Measurements from ENCODE around the gene ABLIM3. TPM values are rescaled to one million over a fixed set of nuclear protein-coding genes. Genes with fewer than 3 reads are reported as not detected.
A peak's percentile ranks its signal among the peaks of the same experiment; 100 is the strongest.

The ABLIM3 gene
- total and polyA plus RNA-seq, 2 donors (not counting 3 experiments of a cell fraction or from before 2014, with no cell fraction given) = 16.7 to 42.1 TPM

DNA sequence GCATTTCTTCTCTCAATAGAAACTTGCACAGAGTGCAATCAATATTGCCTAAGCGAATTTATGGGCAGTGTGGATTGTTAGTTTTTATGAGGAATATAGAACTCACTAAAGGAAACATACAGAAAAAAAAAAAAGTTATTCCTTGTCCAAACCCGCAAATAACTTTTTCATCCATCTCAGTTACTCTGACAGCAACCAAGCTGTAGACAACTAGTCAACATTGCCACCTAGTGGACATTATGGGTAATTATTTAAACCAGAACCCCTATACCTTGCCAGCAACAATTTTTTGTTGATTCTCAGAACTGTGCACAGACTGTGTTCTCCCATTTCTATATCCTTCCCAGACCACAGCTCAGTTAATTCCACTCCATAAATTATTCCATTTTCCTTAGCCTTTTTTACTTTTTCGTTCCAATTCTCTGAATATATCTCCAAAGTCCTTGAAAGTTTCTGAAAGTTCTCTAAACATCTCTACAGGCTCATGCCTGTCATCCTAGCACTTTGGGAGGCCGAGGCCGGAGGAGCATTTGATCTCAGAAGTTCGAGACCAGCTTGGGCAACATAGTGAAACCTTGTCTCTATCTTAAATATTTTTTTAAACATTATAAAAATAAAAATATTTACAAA, 127.8 kb downstream of the ABLIM3 start:
- no TSS peak for BruUV-seq (replicated peaks)
- Histone ChIP-seq H2AFZ (ENCODE audit: low read depth, low read length) (no peak overlapping the region), H3K4me3 (replicated peaks in 1 of 3; ENCODE audit: insufficient read depth in 1 of 3, low read depth in 1 of 3, low read length in 3 of 3) (no peak overlapping the region), H3K79me2 (ENCODE audit: control insufficient read depth, insufficient read depth, low read length) (no peaks in the 10 kb centered on the region), H3K9ac (replicated peaks; ENCODE audit: extremely low read depth, insufficient read depth, low read length) (no peak overlapping the region), H3K27me3 (ENCODE audit: control insufficient read depth in 2 of 2, insufficient read depth in 2 of 2, low read length in 2 of 2) (peaks cover 0 to 1% of the 10 kb centered on the region in 2 experiments), H3K9me3 (replicated peaks; ENCODE audit: control insufficient read depth, insufficient read depth, low read length) (peaks cover 2% of the 10 kb centered on the region), H3K4me2 (ENCODE audit: insufficient read depth, low read length) (no peak overlapping the region), H3K9me1 (replicated peaks; ENCODE audit: control insufficient read depth, extremely low read depth, insufficient read depth, low read length) (no peaks in the 10 kb centered on the region), H3K27ac (ENCODE audit: insufficient read depth, low read depth, low read length) (no peak overlapping the region), H3K4me1 (ENCODE audit: control insufficient read depth, extremely low read depth, insufficient read depth, low read length) (peaks cover 14% of the 10 kb centered on the region), H4K20me1 (replicated peaks; ENCODE audit: control insufficient read depth, extremely low read depth, insufficient read depth, low read length) (no peaks in the 10 kb centered on the region), H3K36me3 (ENCODE audit: control insufficient read depth in 2 of 2, extremely low read depth in 1 of 2, insufficient read depth in 2 of 2, low read length in 2 of 2) (no peaks in the 10 kb centered on the region)
- CTCF ChIA-PET = interaction anchor here (0.6 to 2.5 kb wide), 21 partner anchors 10 to 535 kb away, joined by 3 to 13 read pairs (median 5); partner anchors contain the start of gene ABLIM3
- POLR2A ChIA-PET = interaction anchor here (0.7 kb wide), 1 partner anchor 153 kb away, joined by 3 read pairs; no protein-coding TSS in a partner anchor
- dilution Hi-C loops (cut with MboI; ENCODE audit: extremely low pct_ligation_motif_present, low sequenced_read_pairs) (no loop called here), intact Hi-C loops (cut with micrococcal nuclease) (loop anchor here (1.0 to 2.0 kb wide), 2 partner anchors 139 to 536 kb away; no protein-coding TSS in a partner anchor)
- DNase-seq (ENCODE audit: low read depth, low spot score) (peak; percentile 47), FAIRE-seq (peak; percentile 89)
- TF ChIP-seq, protein P1, sequence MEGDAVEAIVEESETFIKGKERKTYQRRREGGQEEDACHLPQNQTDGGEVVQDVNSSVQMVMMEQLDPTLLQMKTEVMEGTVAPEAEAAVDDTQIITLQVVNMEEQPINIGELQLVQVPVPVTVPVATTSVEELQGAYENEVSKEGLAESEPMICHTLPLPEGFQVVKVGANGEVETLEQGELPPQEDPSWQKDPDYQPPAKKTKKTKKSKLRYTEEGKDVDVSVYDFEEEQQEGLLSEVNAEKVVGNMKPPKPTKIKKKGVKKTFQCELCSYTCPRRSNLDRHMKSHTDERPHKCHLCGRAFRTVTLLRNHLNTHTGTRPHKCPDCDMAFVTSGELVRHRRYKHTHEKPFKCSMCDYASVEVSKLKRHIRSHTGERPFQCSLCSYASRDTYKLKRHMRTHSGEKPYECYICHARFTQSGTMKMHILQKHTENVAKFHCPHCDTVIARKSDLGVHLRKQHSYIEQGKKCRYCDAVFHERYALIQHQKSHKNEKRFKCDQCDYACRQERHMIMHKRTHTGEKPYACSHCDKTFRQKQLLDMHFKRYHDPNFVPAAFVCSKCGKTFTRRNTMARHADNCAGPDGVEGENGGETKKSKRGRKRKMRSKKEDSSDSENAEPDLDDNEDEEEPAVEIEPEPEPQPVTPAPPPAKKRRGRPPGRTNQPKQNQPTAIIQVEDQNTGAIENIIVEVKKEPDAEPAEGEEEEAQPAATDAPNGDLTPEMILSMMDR (IDR thresholded peaks at IDR 0.05; ENCODE audit: extremely low read depth in 1 of 2, insufficient read depth in 1 of 2, low read depth in 1 of 2, low read length in 2 of 2) = peak; percentile 49 to 57
- no peak for TF ChIP-seq FOS (IDR thresholded peaks at IDR 0.05; ENCODE audit: borderline replicate concordance, insufficient read depth, low read length)

DNA sequence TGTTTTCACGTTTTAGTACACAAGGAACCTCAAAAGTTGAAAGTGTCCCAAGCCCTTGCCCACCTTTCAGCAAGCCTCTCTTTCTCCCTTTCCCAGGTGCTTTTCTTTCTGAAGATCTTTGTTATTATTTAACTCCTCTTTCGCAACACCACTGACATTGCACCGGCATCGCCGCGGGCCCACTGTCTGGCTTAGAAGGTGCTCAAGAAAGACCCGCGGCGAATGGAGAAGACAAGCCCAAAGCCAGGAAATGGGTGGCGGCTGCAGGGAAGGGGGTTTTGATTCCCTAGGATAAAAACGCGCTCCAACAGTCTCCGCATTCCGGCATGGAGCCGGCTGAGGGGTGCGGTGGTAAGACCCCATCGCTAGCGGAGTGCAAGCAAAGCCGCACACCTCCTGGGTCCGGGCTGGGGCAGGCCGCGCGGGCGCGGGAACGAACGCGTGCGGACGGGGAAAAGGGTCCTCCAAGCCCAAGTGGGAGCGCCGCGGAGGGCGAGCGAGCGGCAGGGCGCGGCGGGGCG, 130.0 kb downstream of the ABLIM3 start:
- POLR2A ChIA-PET = no interaction called here
- H3K27ac ChIP-seq (ENCODE audit: insufficient read depth, low read depth, low read length) = no peak overlapping the region
- CTCF ChIA-PET = interaction anchor here (1.4 to 1.5 kb wide), 2 partner anchors 17 to 540 kb away, joined by 3 to 4 read pairs; no protein-coding TSS in a partner anchor

More for the DNA sequence above, 130.0 kb downstream of the ABLIM3 start:
- TF ChIP-seq EZH2 (IDR thresholded peaks at IDR 0.05; ENCODE audit: borderline replicate concordance, low read depth, low read length, severe bottlenecking) (no peak), POLR2AphosphoS5 (IDR thresholded peaks at IDR 0.05; ENCODE audit: insufficient read depth, low read depth, low read length) (no peak), GATA2 (IDR thresholded peaks at IDR 0.05; ENCODE audit: insufficient read depth, insufficient read length, low read depth, low read length) (no peak), MYC (IDR thresholded peaks at IDR 0.05; ENCODE audit: low read depth, low read length) (no peak), JUN (IDR thresholded peaks at IDR 0.05; ENCODE audit: borderline replicate concordance, insufficient read depth, insufficient read length, low read depth) (no peak), FOS (IDR thresholded peaks at IDR 0.05; ENCODE audit: borderline replicate concordance, insufficient read depth, low read length) (no peak), POLR2A (IDR thresholded peaks at IDR 0.05; ENCODE audit: low read depth, low read length) (no peak)
- TF ChIP-seq, protein P2, sequence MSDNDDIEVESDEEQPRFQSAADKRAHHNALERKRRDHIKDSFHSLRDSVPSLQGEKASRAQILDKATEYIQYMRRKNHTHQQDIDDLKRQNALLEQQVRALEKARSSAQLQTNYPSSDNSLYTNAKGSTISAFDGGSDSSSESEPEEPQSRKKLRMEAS (IDR thresholded peaks at IDR 0.05; ENCODE audit: insufficient read depth, insufficient read length) = no peak
- TF ChIP-seq, protein P1 (IDR thresholded peaks at IDR 0.05; ENCODE audit: extremely low read depth in 1 of 2, insufficient read depth in 1 of 2, low read depth in 1 of 2, low read length in 2 of 2) = no peak
- Histone ChIP-seq H3K4me2 (ENCODE audit: insufficient read depth, low read length) (peak overlapping the region; percentile 82), H3K27me3 (ENCODE audit: control insufficient read depth in 2 of 2, insufficient read depth in 2 of 2, low read length in 2 of 2) (no peaks in the 10 kb centered on the region), H3K36me3 (ENCODE audit: control insufficient read depth in 2 of 2, extremely low read depth in 1 of 2, insufficient read depth in 2 of 2, low read length in 2 of 2) (no peaks in the 10 kb centered on the region), H4K20me1 (replicated peaks; ENCODE audit: control insufficient read depth, extremely low read depth, insufficient read depth, low read length) (no peaks in the 10 kb centered on the region), H3K79me2 (ENCODE audit: control insufficient read depth, insufficient read depth, low read length) (no peaks in the 10 kb centered on the region), H3K4me3 (replicated peaks in 1 of 3; ENCODE audit: insufficient read depth in 1 of 3, low read depth in 1 of 3, low read length in 3 of 3) (peak overlapping the region; percentile 46 to 96 (median 62)), H2AFZ (ENCODE audit: low read depth, low read length) (peak overlapping the region; percentile 97), H3K9me1 (replicated peaks; ENCODE audit: control insufficient read depth, extremely low read depth, insufficient read depth, low read length) (no peaks in the 10 kb centered on the region), H3K4me1 (ENCODE audit: control insufficient read depth, extremely low read depth, insufficient read depth, low read length) (peaks cover 11% of the 10 kb centered on the region), H3K9me3 (replicated peaks; ENCODE audit: control insufficient read depth, insufficient read depth, low read length) (peaks cover 2% of the 10 kb centered on the region), H3K9ac (replicated peaks; ENCODE audit: extremely low read depth, insufficient read depth, low read length) (peak overlapping the region; percentile 54)
- intact Hi-C loops (cut with micrococcal nuclease) = loop anchor here (1.0 to 2.0 kb wide), 2 partner anchors 74 to 136 kb away; partner anchors contain the start of gene GRPEL2
- dilution Hi-C loops (cut with MboI; ENCODE audit: extremely low pct_ligation_motif_present, low sequenced_read_pairs) = no loop called here
- peak; percentile 38 for DNase-seq (ENCODE audit: low read depth, low spot score)
- BruUV-seq (replicated peaks) = TSS peak; percentile 72
- peak; percentile 55 for FAIRE-seq
